Measurements from ENCODE around the gene CD274.
"Not testable (repeated sequence)": the region's sequence is repeated elsewhere in the genome, so short reads cannot be mapped to it uniquely, and the experiment has no call there.

CD274 gene

DNA sequence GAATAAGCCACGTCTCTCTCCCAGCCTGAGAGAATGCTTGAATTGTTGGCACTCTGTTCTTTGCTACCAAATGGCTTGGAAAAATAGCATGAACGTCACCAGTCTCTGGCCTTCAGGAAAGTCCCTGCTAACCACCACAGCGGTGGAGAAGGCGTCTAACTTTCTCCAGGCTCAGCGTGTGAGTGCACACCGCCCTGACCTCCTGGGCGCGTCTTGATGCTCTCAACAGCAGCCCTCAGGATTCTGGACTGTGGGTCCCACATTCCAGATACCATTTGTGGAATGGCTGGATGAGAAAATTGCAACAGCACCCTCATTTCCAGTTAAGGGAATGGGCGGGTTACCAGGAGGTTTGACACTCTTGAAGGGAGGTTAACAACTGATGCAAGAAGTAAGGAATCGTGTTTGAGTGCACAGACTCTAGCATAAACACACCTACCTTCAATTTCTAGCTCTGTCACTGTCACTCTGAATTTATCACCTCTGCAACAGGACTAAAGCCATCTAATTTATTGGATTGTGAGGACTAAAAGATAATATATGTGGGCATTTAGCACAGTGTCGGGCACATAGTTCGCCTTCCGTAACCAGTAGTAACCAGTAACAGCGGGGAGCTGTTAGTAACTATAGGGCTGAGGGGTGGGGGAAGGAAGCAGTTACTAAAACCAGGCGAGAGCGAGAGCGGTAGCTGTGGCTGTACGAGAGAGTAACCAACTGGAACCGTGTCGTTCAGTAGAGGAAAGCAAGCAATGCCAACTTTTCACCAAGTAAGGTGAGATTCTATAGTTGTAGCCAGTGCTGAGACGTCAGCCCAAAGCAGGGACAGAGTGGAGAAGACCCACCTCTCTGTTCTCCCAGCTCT lies 11.8 kb upstream of the CD274 start:
- no peak for DNase-seq (ENCODE audit: low spot score)

DNA sequence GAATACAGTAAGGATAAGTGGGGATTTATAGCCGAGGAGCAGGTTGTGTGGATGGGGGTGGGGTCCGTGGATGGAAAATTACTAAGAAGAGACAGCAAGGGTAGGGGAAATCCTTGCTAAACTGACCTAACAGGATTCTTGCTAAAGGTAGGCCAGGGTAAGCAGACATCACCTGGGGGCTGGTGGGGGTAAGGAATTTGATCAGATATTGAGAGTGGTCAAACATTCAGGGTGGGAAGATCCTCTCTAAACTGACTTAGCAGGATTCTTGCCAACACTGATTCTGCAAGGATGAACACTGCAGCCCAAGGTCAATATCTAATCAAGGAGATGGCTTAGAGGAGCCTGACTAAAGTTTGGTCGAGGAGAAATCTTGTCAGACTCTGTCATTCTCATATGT lies 9.9 kb upstream of the CD274 start:
- DNase-seq (ENCODE audit: low spot score) = no peak

DNA sequence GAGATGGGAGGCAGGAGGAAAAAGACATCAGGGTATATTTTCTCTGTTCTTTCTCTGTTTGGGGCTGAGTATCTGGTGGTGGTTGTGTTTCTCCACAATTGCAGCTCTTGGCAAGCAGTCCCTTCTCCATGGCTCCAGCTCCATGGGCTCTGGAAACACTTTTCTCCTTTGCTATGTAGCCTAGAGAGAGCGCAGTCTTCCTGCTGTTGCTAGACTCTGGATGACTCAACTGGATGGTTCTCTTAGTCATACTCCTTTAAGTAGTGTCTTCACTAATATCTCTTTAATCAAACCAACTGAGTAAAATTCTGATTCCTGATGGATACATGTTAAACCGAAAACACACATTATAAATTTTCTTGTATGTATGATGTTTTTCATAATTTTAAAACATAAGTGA lies 9.3 kb upstream of the CD274 start:
- DNase-seq (ENCODE audit: low spot score) = no peak

DNA sequence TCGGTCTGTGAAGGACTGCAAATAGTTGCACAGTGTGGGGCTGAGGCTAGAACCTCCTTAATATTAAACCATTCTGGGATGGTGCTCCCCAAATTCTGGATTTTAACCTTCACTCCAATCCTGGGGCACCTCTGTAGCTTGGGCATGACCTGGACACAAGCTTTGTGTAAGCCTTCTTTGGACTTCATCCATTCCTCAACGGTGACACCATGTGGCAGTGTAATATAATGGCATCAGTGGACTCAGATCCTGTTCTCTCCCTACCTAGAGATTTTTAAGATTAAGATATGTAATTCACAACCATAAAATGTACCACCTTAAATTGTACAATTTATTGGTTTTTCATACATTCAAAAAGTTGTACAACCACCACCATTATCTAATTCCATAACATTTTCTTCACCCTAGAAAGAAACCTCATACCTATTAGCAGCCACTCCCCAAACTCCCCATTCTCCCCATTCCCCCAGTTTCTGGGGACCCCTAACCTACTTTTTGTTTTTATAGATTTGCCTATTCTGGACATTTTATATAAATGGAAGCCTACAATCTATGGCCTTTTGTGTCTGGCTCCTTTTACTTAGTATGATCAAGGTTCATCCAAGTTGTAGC lies 7.8 kb upstream of the CD274 start:
- DNase-seq (ENCODE audit: low spot score) = no peak

DNA sequence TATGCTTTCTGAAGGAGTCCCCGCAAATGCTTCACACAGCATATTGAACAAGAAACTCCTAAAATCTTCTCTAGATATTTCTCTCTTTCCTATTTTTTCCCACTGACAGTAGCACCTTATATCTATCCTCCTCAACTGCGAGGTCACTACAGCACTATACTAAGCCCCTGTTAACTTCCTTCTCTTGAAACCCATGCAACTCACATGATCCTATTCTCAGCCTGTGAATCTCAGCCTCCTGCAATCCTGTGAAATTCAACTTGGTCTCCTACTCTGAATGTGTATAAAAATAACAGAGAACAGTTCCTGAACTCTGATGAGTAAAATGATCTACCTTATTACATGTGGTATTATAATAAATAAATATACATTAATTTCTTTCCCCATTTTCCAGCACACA lies 6.5 kb upstream of the CD274 start:
- DNase-seq (ENCODE audit: low spot score) = no peak

DNA sequence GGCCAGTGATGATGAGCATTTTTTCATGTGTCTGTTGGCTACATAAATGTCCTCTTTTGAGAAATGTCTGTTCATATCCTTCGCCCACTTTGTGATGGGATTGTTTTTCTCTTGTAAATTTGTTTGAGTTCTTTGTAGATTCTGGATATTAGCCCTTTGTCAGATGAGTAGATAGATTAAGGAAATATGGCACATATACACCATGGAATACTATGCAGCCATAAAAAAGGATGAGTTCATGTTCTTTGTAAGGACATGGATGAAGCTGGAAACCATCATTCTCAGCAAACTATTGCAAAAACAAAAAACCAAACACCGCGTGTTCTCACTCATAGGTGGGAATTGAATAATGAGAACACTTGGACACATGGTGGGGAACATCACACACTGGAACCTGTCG lies 5.2 kb upstream of the CD274 start:
- not testable (repeated sequence) for DNase-seq (ENCODE audit: low spot score)

DNA sequence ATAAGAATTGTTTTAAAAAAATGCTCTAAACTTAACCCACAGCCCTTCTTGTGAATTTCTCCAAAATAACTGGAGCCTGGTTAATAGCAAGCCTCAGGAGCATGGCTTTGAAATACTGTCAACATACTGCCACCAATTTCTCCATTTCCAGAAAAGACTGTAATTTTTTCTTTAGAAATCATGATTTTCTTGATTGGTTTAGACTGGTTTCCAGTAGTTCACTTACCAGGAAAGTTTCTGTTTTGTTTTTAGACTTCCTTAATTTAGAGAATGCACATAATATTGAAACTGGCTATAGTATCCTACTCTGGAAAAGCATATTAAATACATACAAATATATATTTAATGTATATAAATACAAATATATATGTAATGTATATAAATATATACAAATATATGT lies 4.5 kb upstream of the CD274 start:
- no peak for DNase-seq (ENCODE audit: low spot score)

DNA sequence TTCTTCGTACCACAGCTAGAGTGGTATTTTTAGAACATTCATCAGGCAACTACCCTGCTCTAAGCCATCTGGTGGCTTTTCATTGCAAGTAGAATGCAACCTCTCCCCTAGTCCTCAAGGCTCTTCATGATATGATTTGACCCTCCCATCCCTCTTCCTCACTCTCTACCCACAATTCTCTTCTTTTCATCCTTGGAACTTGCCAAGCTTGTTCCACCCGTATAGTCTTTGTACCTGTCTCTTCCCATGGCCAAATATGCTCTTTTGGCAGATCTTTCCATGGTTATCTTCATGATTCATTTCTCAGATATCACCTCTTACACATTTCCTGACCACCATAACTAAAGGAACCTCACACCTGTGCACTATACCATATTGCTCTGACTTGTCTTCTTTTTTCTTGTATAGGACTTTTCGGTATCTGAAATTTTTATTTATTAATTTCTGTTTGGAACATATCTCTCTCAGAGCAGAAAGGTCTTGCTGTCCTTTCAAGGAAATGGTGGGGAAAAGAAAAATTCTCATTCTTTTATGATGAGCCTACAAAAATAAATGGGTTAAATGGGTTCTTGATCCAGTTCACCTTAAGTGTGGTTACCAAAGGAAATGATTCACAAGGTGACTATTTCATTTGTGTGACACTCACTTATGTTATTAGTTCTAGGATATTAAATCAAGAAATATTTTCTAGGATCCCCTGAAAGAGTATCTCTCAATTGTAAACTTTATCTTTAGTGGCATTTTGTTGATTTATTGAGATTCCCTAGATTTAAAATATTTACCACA lies 3.7 kb upstream of the CD274 start:
- no peak for DNase-seq (ENCODE audit: low spot score)

DNA sequence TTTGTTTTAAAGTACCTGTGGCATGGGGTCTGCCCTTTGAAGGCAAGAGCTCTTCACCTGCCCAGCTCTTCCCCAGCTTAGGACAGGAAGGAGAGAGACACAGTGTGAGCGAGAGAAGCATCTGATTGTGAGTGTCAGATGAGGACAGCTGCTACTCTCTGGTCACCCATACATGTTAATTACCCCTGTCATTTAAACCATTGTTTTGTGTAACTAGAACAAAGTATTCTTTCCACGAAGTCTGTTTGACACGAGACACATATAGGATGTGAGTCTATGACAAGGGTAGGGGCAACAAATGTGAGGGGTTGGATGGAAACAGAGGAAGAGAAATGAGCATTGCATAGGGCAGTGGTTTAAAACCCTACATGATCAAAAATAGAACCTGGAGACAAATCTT lies 3.0 kb upstream of the CD274 start:
- DNase-seq (ENCODE audit: low spot score) = no peak

DNA sequence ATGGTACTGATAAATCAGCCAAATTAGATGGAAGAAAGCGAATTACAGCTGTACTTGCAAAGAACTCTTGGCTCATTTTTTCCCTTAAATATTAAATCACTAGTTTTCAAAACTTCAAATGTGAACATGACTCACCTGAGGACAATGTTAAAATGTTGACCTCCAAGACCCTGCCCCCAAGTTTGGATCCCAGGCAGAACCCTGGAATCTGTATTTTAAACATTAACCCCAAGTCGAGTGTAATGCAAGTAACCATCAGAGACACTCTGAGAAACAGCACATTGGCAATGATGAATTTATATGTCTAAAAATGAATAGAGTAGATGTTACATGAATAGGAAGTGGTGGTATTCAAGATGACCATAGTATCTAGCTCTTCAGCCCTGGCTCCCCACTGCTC lies 2.3 kb upstream of the CD274 start:
- no peak for DNase-seq (ENCODE audit: low spot score)

DNA sequence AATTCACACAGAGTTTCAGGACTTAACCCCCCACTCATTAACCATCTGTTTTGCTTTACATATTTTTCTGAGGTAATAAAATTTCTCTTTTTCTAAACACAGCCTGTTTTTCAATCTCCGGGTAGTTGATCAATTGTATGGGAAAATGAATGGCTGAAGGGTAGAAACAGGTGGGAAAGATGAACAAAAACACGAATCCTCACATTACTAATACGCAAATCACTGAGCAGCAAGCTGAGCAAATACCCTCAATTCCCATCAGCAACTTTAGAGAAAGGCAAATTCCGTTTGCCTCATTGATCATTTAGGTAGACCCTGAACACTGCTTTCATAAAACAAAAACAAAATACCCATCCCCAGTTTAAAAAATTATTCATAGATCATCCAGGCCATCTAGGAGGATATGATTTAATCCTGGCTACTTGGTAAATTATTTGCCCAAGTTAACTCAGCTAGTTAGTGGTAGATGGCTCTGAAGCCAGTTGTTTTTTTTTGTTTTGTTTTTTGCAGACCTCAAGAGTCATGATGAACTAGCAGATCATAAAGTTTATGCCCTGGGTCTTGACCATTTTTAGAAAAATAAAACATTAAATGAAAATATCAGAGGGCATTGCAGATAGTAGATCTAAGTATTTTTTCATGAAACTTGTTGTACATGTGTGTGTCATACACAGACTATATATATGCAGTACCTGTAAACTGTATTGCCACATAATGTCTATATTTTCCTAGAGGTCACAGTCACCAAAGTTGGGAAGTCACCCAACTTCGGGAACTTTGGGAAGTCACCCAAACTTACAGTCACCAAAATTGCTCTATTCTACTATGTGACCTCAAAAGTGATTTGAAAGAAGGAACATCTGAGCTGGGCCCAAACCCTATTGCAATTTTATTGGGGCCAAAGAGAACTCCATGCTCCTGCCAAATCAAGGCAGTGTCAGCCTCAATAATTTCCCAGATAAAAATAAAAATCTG lies 1.6 kb upstream of the CD274 start:
- no peak for DNase-seq (ENCODE audit: low spot score)

DNA sequence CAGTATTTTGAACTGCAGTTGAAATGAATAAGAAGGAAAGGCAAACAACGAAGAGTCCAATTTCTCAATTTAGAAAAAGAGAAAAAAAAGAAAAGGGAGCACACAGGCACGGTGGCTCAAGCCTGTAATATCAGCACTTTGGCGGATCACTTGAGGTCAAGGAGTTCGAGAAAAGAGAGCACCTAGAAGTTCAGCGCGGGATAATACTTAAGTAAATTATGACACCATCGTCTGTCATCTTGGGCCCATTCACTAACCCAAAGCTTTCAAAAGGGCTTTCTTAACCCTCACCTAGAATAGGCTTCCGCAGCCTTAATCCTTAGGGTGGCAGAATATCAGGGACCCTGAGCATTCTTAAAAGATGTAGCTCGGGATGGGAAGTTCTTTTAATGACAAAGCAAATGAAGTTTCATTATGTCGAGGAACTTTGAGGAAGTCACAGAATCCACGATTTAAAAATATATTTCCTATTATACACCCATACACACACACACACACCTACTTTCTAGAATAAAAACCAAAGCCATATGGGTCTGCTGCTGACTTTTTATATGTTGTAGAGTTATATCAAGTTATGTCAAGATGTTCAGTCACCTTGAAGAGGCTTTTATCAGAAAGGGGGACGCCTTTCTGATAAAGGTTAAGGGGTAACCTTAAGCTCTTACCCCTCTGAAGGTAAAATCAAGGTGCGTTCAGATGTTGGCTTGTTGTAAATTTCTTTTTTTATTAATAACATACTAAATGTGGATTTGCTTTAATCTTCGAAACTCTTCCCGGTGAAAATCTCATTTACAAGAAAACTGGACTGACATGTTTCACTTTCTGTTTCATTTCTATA lies 602 bp upstream of the CD274 start:
- DNase-seq (ENCODE audit: low spot score) = no peak

DNA sequence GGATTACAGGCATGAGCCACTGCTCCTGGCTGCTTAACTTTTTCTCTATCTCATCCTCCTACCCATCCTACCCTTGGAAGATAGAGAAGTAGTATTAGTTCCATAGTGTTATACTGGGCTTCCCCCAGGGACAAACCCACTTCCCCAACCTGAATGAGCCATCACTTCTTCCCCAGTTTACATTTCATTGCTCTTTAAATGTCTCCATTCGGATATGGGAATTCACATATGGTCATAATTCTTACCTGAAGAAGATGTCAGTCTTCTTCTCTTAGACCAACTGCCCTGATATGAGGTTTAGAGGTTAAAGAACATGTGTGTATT lies 1.9 kb downstream of the CD274 start:
- no peak for DNase-seq (ENCODE audit: low spot score)

DNA sequence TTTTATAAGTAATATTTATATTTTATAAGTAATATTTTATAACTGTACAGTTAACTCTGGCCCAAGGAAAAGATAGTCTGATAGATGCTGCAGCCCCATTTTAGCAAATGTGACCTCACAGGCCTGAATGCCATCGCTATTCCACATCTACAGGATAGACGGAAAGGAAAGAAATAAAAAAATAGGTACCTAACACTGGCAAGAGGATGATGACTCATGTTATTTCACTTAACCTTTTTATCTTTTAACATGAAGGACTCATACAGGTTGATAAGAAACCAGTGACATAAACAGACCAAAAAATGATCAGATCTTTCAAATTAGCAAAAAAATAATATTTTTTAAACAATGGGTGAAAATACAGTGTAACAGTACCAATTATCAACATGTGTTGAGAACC lies 2.7 kb downstream of the CD274 start:
- DNase-seq (ENCODE audit: low spot score) = no peak

DNA sequence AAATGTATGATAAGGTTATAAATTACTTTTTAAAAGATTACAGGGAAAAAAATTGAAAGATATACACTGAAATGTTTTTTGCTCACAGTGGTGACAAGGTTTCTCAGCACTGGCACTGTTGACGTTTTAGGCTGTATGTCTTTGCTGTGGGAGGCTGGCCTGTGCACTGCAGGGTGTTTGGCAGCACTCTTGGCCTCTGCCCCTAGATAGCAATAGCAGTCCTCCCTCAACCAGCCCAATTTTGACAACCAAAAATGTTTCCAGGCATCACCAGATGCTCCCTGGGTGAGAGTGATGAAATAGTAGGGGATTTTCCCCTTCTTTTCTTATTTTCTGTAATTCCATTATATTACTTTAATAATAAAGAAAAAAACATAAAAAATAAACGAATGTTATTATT lies 3.3 kb downstream of the CD274 start:
- no peak for DNase-seq (ENCODE audit: low spot score)

DNA sequence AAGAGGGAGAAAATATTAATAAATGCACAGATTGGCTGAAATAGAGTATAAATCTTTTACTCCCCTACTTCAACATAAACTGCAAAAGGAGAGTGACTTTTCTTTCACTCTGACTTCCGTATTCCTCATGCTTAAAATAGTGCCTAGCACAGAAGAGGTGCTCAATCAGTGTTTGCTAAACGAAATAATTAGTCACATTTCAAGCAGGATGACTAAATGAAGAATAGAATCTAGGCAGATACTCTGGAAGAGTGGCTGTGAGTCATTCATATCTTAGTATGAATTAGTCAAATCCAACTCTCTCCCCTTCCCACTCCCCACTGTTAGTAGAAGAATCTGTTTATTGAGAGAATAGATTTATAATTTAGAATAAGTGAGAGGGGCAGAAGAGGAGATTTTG lies 4.8 kb downstream of the CD274 start:
- no peak for DNase-seq (ENCODE audit: low spot score)

DNA sequence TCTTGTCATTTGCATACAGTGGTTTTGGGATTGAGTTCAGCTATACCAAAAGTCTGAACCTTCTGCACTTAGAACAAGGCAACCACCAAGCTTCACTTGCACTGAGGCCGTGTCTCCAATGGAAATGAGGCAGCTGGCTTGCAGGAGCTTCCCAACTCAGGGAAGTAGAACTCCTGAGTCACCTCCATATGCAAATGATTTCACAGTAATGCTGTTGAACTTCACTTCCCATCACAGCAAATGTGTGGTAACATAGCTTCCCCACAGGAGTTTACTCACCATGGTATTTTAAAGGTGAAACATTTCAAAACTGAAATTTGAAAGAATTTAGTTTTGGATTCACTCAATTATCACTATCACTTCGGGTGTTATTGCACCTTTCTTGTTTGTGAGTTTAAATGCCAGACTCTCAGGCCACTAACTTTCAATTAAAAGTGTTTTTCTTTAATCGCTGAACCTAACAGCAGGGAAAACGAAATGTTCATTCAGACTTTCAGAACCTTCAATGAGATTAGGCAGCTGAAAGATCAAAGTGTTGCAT lies 9.0 kb downstream of the CD274 start:
- DNase-seq (ENCODE audit: low spot score) = no peak

DNA sequence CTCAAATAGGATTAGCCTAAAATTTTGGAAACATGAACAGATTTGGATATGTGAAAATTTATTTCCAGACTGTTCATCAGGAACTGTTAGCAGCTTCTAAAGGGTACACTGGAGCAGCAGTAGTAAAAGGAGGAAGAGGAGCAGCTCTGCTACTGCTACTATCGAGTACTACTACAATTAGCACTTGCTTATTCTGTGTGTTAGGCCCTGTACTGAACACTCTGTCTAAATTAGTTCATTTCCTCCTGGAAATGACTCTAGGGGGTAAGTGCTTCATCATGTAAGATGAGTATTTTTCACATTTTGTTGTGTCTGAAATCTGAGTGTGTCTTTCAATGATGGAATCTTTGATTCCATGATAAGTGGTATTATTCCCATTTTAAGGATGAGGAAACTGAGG lies 9.8 kb downstream of the CD274 start:
- DNase-seq (ENCODE audit: low spot score) = no peak

DNA sequence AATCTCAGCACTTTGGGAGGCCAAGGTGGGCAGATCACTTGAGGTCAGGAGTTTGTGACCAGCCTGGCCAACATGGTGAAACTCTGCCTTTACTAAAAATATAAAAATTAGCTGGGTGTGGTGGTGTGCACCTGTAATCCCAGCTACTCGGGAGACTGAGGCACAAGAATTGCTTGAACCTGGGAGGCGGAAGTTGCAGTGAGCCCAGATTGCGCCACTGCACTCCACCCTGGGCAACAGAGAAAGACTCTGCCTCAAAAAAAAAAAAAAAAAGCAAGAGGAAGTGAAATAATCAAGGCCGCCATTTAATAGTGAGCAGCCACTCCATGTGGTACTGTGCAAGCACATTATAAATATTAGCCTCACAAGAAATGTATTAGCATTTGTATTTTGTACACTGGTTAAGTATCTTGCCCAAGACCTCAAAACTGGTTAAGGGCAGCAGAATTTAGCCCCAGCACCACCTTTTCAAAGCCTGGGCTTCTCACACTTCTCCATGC lies 14.5 kb downstream of the CD274 start:
- not testable (repeated sequence) for DNase-seq (ENCODE audit: low spot score)

DNA sequence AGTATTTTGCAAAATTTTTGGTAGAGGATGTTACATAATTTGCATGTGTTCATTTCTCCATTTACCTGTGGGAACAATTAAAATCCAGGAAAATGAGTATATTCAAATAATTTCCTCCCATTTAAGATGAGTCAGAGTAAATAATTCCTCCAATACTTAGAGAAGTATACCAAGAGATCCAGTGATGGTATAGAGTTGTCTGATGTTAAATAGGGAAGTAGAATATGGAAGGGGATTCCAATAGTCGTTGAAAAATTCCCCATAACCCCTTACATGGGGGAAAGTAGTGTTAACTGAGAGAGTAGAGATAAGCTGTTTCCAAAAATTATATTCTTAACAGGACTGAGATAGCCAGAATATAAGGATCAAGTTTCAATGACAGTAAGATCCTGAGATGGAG lies 15.7 kb downstream of the CD274 start:
- DNase-seq (ENCODE audit: low spot score) = no peak

DNA sequence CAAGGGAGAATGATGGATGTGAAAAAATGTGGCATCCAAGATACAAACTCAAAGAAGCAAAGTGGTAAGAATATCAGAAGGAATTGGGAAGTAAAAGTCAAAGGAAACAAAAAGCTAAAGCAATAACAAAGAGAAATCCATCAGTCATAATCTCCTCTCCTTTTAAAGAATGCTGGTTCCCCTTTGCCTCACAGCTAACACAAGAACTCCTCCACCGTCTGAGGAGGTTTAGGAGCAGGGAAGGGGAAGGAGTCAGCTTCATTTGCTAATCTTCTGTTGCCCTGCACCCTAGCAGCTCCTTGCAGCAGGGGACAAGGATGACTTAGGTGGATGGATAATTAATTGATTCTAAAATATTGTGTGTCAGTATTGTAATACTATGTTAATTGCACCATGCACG lies 16.4 kb downstream of the CD274 start:
- no peak for DNase-seq (ENCODE audit: low spot score)

Measured in COLO829 (cell line).